HL-60 (cell line): ENCODE measurements around the gene FBLIM1.
"Not testable (repeated sequence)": the region's sequence is repeated elsewhere in the genome, so short reads cannot be mapped to it uniquely, and the experiment has no call there.

ENCODE experiments used
- GABPA ChIP-seq: IDR thresholded peaks from 2 replicates; pipeline ENCODE4 v1.6.1; 2012; ENCODE audit warnings: low read depth
- POLR2AphosphoS5 ChIP-seq: IDR thresholded peaks from 2 replicates; pipeline ENCODE4 v1.6.1; 2012; ENCODE audit warnings: low read depth
- TF ChIP-seq, protein P1 (sequence below): IDR thresholded peaks from one replicate; pipeline ENCODE4 v1.5.1; 2011; ENCODE audit warnings: low read length, control low read depth, inconsistent platforms; ENCODE audit not compliant: insufficient read depth
- TF ChIP-seq, protein P2 (sequence below): IDR thresholded peaks from 2 replicates; pipeline ENCODE4 v1.6.1; 2012; ENCODE audit warnings: low read depth; ENCODE audit not compliant: insufficient replicate concordance

DNA sequence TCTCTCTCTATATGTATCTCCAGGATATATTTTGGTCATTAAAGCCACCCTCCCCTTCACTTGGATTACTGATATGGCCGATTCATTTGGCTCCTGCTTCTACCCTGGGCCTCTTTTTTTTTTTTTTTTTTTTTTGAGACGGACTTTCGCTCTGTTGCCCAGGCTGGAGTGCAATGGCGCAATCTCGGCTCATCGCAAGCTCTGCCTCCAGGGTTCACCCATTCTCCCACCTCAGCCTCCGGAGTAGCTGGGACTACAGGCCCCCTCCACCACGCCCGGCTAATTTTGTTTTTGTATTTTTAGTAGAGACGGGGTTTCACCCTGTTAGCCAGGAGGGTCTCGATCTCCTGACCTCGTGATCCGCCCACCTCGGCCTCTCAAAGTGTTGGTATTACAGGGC lies 70.3 kb downstream of the FBLIM1 start:
- TF ChIP-seq, protein P1, sequence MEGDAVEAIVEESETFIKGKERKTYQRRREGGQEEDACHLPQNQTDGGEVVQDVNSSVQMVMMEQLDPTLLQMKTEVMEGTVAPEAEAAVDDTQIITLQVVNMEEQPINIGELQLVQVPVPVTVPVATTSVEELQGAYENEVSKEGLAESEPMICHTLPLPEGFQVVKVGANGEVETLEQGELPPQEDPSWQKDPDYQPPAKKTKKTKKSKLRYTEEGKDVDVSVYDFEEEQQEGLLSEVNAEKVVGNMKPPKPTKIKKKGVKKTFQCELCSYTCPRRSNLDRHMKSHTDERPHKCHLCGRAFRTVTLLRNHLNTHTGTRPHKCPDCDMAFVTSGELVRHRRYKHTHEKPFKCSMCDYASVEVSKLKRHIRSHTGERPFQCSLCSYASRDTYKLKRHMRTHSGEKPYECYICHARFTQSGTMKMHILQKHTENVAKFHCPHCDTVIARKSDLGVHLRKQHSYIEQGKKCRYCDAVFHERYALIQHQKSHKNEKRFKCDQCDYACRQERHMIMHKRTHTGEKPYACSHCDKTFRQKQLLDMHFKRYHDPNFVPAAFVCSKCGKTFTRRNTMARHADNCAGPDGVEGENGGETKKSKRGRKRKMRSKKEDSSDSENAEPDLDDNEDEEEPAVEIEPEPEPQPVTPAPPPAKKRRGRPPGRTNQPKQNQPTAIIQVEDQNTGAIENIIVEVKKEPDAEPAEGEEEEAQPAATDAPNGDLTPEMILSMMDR, result not testable (repeated sequence)
- not testable (repeated sequence) for TF ChIP-seq POLR2AphosphoS5, GABPA
- TF ChIP-seq, protein P2, sequence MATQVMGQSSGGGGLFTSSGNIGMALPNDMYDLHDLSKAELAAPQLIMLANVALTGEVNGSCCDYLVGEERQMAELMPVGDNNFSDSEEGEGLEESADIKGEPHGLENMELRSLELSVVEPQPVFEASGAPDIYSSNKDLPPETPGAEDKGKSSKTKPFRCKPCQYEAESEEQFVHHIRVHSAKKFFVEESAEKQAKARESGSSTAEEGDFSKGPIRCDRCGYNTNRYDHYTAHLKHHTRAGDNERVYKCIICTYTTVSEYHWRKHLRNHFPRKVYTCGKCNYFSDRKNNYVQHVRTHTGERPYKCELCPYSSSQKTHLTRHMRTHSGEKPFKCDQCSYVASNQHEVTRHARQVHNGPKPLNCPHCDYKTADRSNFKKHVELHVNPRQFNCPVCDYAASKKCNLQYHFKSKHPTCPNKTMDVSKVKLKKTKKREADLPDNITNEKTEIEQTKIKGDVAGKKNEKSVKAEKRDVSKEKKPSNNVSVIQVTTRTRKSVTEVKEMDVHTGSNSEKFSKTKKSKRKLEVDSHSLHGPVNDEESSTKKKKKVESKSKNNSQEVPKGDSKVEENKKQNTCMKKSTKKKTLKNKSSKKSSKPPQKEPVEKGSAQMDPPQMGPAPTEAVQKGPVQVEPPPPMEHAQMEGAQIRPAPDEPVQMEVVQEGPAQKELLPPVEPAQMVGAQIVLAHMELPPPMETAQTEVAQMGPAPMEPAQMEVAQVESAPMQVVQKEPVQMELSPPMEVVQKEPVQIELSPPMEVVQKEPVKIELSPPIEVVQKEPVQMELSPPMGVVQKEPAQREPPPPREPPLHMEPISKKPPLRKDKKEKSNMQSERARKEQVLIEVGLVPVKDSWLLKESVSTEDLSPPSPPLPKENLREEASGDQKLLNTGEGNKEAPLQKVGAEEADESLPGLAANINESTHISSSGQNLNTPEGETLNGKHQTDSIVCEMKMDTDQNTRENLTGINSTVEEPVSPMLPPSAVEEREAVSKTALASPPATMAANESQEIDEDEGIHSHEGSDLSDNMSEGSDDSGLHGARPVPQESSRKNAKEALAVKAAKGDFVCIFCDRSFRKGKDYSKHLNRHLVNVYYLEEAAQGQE, result not testable (repeated sequence)
